ENCODE measurements around the gene CHN2. TPM values are rescaled to one million over a fixed set of nuclear protein-coding genes. Genes with fewer than 3 reads are reported as not detected.

The CHN2 gene
- total RNA-seq, 1 donor from 2014 or later: 6.6 TPM

GRCh38 chr7:29328045-29328444, 133.5 kb downstream of the CHN2 start:
- Histone ChIP-seq H2AFZ (replicated peaks) (no peak overlapping the region), H3K4me1 (no peaks in the 10 kb centered on the region), H4K20me1 (ENCODE audit: low read depth) (no peaks in the 10 kb centered on the region), H3K9ac (no peak overlapping the region), H3K4me2 (no peak overlapping the region), H3K36me3 (no peaks in the 10 kb centered on the region), H3K9me3 (ENCODE audit: low read depth) (no peaks in the 10 kb centered on the region), H3K27ac (no peak overlapping the region), H3K4me3 (no peak overlapping the region), H3K79me2 (ENCODE audit: low read depth) (no peaks in the 10 kb centered on the region), H3K27me3 (no peaks in the 10 kb centered on the region), H3F3A (ENCODE audit: low read depth) (no peaks in the 10 kb centered on the region)
- peaks cover 5% of the 10 kb centered on the region for H3K9me3 Mint-ChIP-seq
- H3K36me3 Mint-ChIP-seq: no peaks in the 10 kb centered on the region
- peaks cover 3% of the 10 kb centered on the region for H3K27me3 Mint-ChIP-seq (ENCODE audit: insufficient read depth, low read depth)
- H3K4me3 Mint-ChIP-seq: no peak overlapping the region
- H3K4me1 Mint-ChIP-seq: peaks cover 3% of the 10 kb centered on the region
- no peak for TF ChIP-seq EZH2phosphoT487 (IDR thresholded peaks at IDR 0.05)
- no peak for TF ChIP-seq EZH2 (IDR thresholded peaks at IDR 0.05)
- no peak for TF ChIP-seq CTCF (IDR thresholded peaks at IDR 0.05)
- no peak for DNase-seq (ENCODE audit: low spot score)
- H3K27ac Mint-ChIP-seq: no peak overlapping the region

- no peak overlapping the region for H3K4me3 Mint-ChIP-seq
- H3K27ac Mint-ChIP-seq: no peak overlapping the region
- no peaks in the 10 kb centered on the region for H3K4me1 Mint-ChIP-seq
Observed at GRCh38 chr7:29328811-29329210, 134.2 kb downstream of the CHN2 start.

GRCh38 chr7:29329686-29330085, 135.1 kb downstream of the CHN2 start:
- Mint-ChIP-seq H3K4me1 (no peaks in the 10 kb centered on the region), H3K9me3 (peaks cover 3% of the 10 kb centered on the region), H3K36me3 (no peaks in the 10 kb centered on the region), H3K27ac (no peak overlapping the region), H3K27me3 (ENCODE audit: insufficient read depth, low read depth) (peaks cover 3% of the 10 kb centered on the region), H3K4me3 (no peak overlapping the region)
- H3K4me2 ChIP-seq: no peak overlapping the region
- no peak for TF ChIP-seq CTCF (IDR thresholded peaks at IDR 0.05)
- TF ChIP-seq EZH2 (IDR thresholded peaks at IDR 0.05): no peak
- TF ChIP-seq EZH2phosphoT487 (IDR thresholded peaks at IDR 0.05): no peak
- no peak overlapping the region for H3K4me3 ChIP-seq
- H4K20me1 ChIP-seq (ENCODE audit: low read depth): no peaks in the 10 kb centered on the region
- DNase-seq (ENCODE audit: low spot score): no peak
- H3K9ac ChIP-seq: no peak overlapping the region
- no peaks in the 10 kb centered on the region for H3K79me2 ChIP-seq (ENCODE audit: low read depth)
- no peaks in the 10 kb centered on the region for H3K4me1 ChIP-seq
- no peaks in the 10 kb centered on the region for H3K27me3 ChIP-seq
- no peak overlapping the region for H3K27ac ChIP-seq
- H2AFZ ChIP-seq (replicated peaks): no peak overlapping the region
- H3K9me3 ChIP-seq (ENCODE audit: low read depth): no peaks in the 10 kb centered on the region
- H3F3A ChIP-seq (ENCODE audit: low read depth): no peaks in the 10 kb centered on the region
- no peaks in the 10 kb centered on the region for H3K36me3 ChIP-seq

More at GRCh38 chr7:29328811-29329210, 134.2 kb downstream of the CHN2 start:
- H3K9ac ChIP-seq: no peak overlapping the region
- H4K20me1 ChIP-seq (ENCODE audit: low read depth): no peaks in the 10 kb centered on the region
- H3K27ac ChIP-seq: no peak overlapping the region
- H3K79me2 ChIP-seq (ENCODE audit: low read depth): no peaks in the 10 kb centered on the region
- H3K36me3 ChIP-seq: no peaks in the 10 kb centered on the region
- H3K27me3 ChIP-seq: no peaks in the 10 kb centered on the region
- H3K27me3 Mint-ChIP-seq (ENCODE audit: insufficient read depth, low read depth): peaks cover 3% of the 10 kb centered on the region
- H3K36me3 Mint-ChIP-seq: no peaks in the 10 kb centered on the region
- TF ChIP-seq EZH2phosphoT487 (IDR thresholded peaks at IDR 0.05) (no peak), CTCF (IDR thresholded peaks at IDR 0.05) (no peak), EZH2 (IDR thresholded peaks at IDR 0.05) (no peak)
- no peaks in the 10 kb centered on the region for H3K4me1 ChIP-seq
- H3K4me3 ChIP-seq: no peak overlapping the region
- no peaks in the 10 kb centered on the region for H3K9me3 ChIP-seq (ENCODE audit: low read depth)
- H3K4me2 ChIP-seq: no peak overlapping the region
- peaks cover 3% of the 10 kb centered on the region for H3K9me3 Mint-ChIP-seq
- H2AFZ ChIP-seq (replicated peaks): no peak overlapping the region
- H3F3A ChIP-seq (ENCODE audit: low read depth): no peaks in the 10 kb centered on the region
- no peak for DNase-seq (ENCODE audit: low spot score)
